ENCODE results near the gene ADGRE3.
"Not testable (repeated sequence)": the region's sequence is repeated elsewhere in the genome, so short reads cannot be mapped to it uniquely, and the experiment has no call there.

ADGRE3 gene

DNA sequence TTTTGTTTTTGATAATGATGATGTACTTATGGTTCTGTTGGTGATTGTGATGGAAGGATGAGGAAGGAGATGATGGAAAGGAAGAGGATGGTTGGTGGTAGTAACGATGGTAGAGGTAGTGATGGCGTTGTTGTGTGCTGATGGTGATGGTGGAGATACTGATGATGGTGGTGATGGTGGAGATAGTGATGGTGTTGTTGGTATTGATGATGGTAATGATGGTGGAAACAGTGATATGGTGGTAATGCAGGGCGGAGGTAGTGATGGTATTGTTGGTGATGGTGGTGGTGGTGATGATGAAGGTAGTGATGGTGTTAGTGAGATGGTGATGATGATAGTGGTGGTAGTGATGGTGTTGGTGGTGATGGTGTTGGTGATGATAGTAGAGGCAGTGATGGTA lies 79.1 kb downstream of the ADGRE3 start:
- DNase-seq (ENCODE audit: low spot score) = no peak

DNA sequence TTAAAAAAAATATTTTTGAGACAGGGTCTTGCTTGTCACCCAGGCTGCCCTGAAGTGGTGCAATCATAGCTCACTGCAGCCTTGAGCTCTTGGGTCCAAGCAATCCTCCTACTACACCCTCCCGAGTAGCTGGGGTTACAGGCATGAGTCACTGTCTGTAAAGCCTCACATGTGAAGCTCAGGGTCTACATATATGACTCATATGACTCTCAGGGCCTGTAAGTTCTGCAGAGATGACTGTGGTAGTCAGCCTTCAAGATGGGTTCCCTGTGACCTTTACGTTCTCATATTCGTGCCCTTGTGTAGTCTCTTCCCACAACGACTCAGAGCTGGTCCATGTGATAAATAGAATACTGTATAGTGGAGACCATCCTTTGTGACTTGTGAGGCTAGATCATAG lies 85.2 kb downstream of the ADGRE3 start:
- DNase-seq (ENCODE audit: low spot score) = not testable (repeated sequence)

DNA sequence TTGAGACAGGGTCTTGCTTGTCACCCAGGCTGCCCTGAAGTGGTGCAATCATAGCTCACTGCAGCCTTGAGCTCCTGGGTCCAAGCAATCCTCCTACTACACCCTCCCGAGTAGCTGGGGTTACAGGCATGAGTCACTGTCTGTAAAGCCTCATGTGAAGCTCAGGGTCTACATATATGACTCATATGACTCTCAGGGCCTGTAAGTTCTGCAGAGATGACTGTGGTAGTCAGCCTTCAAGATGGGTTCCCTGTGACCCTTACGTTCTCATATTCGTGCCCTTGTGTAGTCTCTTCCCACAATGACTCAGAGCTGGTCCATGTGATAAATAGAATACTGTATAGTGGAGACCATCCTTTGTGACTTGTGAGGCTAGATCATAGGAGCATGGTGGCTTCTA lies 89.5 kb downstream of the ADGRE3 start:
- not testable (repeated sequence) for DNase-seq (ENCODE audit: low spot score)

DNA sequence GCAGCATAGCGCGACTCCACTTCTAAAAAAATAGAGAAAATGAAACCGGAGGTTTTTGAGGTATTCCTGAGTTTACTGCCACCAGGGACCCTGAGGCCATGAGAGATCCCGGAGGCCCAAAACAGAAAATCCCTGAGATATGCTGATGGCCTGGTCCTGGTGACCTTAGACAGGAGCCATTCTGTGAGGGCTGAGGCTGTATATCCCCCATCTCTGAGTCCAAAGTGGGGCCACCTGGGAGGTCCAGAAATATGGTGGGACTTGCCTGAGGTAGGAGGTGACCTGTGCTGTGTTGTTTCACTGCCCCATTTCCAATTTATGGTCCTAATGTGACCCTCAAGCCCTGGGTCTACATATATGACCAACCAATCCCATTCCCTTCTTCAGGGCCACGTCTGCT lies 90.3 kb downstream of the ADGRE3 start:
- DNase-seq (ENCODE audit: low spot score) = not testable (repeated sequence)

DNA sequence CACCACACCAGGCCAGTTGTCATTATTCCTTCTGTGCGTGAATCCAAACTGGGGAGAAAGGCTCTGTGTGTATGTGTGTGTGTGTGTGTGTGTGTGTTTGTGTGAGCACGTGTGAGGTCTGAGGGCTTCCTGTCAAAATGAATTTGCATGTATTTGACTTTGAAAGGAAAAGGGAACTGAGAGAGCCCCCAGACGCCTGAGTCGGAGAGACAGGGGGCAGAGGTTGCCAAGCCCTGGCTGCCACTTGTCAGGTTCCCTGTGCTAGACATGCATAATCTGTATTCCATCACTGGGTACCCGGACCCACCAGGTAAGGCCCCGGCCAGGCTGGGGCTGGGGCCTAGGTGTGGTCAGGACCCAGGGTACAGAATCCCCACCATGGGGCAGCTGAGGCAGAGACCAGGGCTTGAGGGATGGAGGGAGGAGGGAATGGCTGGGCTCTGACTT lies 91.7 kb downstream of the ADGRE3 start, which contains the start of gene CLEC17A:
Gene CLEC17A (plus strand): TSS at position 191 of the 447 bp plus-strand sequence. CDS start 77 bp downstream, at position 268.
- DNase-seq (ENCODE audit: low spot score) = no peak

DNA sequence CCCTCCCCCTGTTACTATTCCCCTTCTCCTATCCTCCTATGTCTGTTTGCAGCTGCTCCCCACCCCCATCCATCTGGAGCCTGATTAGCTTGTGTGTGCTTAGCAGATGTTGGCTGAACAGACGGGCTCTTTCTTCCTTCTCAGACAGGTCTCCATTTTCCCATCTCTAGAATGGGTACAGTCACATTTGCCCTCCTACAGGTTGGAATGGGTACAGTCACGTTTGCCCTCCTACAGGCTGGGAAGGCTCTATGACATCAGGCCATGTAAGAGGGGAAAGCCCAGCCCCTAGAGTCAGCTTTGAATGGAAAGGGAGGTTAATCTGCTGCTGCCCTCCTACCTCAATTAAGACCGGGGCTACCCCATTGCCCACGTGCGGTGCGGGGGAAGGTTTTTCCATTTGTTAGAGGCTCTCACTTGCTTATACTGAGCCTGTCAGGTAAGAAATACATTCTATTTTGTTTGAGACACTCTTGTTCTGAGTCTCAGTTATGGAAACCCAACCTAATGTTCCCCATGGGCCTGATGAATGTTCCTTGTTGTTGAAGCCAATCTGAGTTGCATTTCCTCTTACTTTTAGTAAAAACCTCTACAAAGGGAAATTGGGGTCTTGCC lies 93.9 kb downstream of the ADGRE3 start:
- no peak for DNase-seq (ENCODE audit: low spot score)

DNA sequence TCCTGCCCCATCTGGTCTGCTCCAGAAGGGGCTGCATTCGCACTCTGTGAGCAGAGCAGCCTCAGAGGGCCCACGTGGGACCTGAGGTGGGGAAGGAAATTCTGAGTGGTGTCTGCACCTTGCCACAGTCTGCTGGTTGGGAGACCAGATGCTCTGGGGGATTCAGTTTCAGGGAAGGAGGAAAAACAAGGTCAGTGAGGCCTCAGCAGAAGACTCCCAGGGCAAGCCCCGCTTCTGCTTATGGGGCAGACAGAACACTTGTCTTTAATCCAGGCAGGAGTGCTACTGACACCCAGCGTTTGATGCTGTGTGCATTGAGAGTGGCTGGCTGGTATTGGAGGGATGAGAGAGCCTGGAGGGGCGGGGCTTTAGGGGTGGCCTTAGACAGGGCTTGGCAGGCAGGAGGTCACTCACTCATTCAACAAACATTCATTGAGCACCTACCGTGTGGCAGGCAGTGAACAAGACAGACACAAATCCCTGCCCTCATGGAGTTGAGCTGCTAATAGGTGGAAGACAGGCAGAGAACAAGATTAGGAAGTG lies 96.7 kb downstream of the ADGRE3 start:
- no peak for DNase-seq (ENCODE audit: low spot score)

DNA sequence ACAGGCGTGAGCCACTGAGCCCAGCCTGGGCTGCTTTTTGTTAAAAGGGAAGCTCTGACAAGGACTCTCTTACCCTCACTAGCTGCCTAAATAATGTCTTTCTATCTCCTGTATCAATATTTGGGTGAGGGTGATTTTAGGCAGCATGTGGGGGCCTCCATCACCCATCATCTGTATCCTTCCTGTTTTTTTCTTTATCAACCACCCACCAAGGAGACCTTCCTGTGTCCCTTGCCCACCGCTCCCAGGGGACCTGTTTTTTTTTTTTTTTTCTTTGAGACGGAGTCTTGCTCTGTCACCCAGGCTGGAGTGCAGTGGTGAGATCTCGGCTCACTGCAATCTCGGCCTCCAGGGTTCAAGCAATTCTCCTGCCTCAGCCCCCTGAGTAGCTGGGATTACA lies 97.4 kb downstream of the ADGRE3 start:
- DNase-seq (ENCODE audit: low spot score) = no peak

DNA sequence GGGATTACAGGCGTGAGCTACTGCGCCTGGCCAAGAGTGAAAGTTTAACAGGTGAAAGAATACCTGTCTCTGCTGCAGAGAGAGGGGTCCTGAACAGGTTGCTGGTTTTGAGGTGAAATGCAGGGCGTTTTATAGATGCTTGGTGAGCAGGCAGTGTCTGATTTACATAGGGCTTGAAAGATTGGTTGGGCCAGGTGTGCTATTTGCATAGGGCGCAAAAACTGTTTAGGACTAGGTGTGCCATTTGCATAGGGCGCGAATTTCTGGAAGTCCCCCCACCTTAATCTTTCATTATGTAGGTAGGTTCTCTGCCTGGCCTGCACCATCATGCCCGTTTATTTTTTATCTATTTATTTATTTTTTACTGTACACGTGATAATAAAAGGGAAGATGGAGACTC lies 98.3 kb downstream of the ADGRE3 start:
- no peak for DNase-seq (ENCODE audit: low spot score)

DNA sequence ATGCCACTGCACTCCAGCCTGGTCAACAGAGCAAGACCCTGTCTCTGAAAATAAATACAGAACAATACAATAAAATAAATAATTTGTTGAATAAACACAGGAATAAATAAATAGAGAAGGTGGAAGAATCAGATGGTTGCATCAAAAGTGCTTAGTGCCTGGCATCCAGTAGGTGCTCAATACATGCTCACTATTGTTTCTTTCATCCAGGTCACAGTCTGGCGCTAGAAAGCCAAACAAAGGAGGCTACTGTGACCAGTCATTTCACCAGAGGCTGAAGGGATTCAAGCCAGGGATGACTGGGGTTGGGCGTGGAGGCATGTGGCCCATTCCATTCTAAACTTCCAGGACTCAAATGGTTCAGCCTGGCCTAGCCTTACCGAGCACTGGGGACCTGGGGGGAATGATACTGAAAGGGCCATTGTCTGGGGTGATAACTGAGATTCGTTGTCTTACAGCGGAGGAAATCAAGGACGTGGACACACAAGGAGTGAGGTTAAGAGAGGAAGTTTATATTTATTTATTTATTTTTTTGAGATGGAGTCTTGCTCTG lies 99.1 kb downstream of the ADGRE3 start:
- no peak for DNase-seq (ENCODE audit: low spot score)

DNA sequence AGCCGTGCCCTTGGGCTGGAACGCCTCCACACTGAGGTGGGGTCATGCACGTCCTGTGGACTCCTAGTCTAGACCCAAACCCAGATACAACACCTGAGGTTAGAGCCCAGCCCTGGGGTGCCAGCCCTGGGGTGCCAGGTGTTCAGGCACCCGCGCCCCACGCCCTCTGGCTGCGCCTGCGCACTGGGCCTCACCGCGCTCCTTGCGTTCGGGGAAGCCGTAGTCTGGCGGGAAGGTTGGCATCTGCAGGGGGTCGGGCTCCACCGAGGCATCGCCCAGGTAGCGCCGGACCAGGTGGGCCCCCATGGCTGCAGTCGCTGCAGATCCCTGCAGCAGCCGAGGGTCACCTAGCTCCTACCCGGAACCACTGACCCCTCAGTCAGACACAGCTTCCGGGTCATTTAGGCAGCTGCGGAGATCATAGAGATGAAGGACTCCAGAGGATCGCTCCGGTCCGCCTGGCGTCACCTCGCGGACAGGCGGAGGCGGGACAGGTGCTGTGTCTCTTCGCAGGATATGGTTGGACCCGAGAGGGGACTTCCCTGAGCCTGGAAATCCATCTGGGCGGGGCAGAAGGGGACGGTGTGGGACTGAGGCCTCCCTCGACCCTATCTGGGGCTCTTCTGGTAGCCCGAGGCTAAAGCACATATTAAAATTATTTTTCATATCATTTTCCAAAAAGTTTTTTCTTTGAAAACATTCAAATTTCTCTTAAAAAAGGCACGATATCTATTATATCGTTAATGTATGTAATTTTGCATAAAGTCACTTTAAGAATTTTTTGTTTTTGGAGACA lies 102.8 kb downstream of the ADGRE3 start, which contains the start of gene NDUFB7:
Gene NDUFB7 (minus strand): TSS at position 372 of the 796 bp plus-strand sequence. CDS start 66 bp downstream, at position 306.
- peak; percentile 96 for DNase-seq (ENCODE audit: low spot score)

DNA sequence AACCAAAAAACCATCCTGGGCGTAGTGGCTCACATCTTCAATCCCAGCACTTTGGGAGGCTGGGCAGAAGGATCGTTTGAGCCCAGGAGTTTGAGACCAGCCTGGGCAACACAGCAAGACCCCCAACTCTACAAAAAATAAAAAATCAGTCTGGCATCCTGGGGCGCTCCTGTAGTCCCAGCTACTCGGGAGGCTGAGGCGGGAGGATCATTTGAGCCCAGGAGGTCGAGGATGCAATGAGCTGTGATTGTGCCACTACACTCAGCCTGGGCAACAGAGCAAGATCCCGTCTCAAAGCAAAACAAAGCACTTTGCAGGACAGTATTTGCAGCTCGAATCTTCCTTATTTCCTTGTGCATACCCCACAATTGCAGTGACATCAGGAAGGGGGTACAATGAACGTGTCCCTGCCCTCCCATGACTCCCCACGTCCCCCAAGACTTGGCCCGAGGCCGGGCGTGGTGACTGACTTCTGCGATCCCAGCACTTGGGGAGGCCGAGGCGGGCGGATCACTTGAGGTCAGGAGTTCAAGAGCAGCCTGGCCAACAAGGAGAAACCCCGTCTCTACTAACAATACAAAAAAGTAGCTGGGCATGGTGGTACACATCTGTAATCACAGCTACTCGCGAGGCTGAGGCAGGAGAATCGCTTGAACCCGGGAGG lies 103.6 kb downstream of the ADGRE3 start:
- DNase-seq (ENCODE audit: low spot score) = no peak
